Panc1 (cell line): ENCODE data around the gene ZNF521. TPM values are rescaled to one million over a fixed set of nuclear protein-coding genes. Genes with fewer than 3 reads are reported as not detected.

ENCODE experiments used
- ATAC-seq: fragments of 200-7000 bp; cut with Tn5 transposase; 2 replicates; pipeline ENCODE4 v1.9.1; 2020; ENCODE audit warnings: mild to moderate bottlenecking, moderate library complexity
- BruUV-seq: library from RNA; stranded (reverse); fragments of 400-500 nt; replicated peaks from 2 replicates; lab custom pipeline; 2021; lab: Mats Ljungman, UMichigan
- CTCF ChIA-PET: fragments of 300-600 bp; sonication (Branson Sonifier 250); formaldehyde crosslinking; loops from one replicate; lab custom pipeline; 2022; ENCODE audit warnings: antibody characterized with exemption; lab: Charles Lee
- POLR2A ChIA-PET: fragments of 300-600 bp; sonication (Branson Sonifier 250); formaldehyde crosslinking; loops from one replicate; lab custom pipeline; 2022; ENCODE audit warnings: antibody characterized with exemption; lab: Charles Lee
- DNase-seq: peaks from one replicate; pipeline ENCODE4 v3.0.0-alpha.2; 2010; ENCODE audit warnings: low read depth, low spot score
- H3K27ac ChIP-seq: 2 replicates; pipeline ENCODE4 v1.5.1; 2011; ENCODE audit warnings: mild to moderate bottlenecking, low read length, inconsistent platforms
- H3K27me3 ChIP-seq: fragments of 200-500 bp; sonication (Bioruptor generic); 2 replicates; pipeline ENCODE4 v1.6.0; 2014; ENCODE audit warnings: low read length, inconsistent platforms; ENCODE audit not compliant: control insufficient read depth, insufficient read depth
- H3K36me3 ChIP-seq: fragments of 200-500 bp; sonication (Bioruptor generic); 2 replicates; pipeline ENCODE4 v1.5.1; 2014; ENCODE audit warnings: inconsistent platforms, mild to moderate bottlenecking, low read length, moderate library complexity; ENCODE audit not compliant: control insufficient read depth, insufficient read depth
- H3K4me1 ChIP-seq: 2 replicates; pipeline ENCODE4 v1.5.1; 2011; ENCODE audit warnings: inconsistent platforms, mild to moderate bottlenecking, low read length, moderate library complexity; ENCODE audit not compliant: control insufficient read depth, insufficient read depth
- H3K4me3 ChIP-seq, 2 experiments: 2 replicates each; pipeline ENCODE4 v1.5.1; 2011 to 2012; ENCODE audit warnings: low read depth in 2 of 2, low read length in 2 of 2, mild to moderate bottlenecking in 2 of 2, inconsistent platforms in 1 of 2, moderate library complexity in 1 of 2
- H3K9me3 ChIP-seq: fragments of 200-500 bp; sonication (Bioruptor generic); 2 replicates; pipeline ENCODE4 v1.5.1; 2014; ENCODE audit warnings: low read depth, mild to moderate bottlenecking, inconsistent platforms, low read length, moderate library complexity; ENCODE audit not compliant: control insufficient read depth, insufficient read depth
- POLR2AphosphoS5 ChIP-seq: IDR thresholded peaks from 2 replicates; pipeline ENCODE4 v1.6.1; 2012; ENCODE audit warnings: mild to moderate bottlenecking, low read depth, low read length, moderate library complexity
- SIN3A ChIP-seq: IDR thresholded peaks from 2 replicates; pipeline ENCODE4 v1.6.1; 2012; ENCODE audit warnings: low read depth, mild to moderate bottlenecking, low read length, moderate library complexity, borderline replicate concordance; ENCODE audit not compliant: insufficient read depth
- TCF7L2 ChIP-seq: IDR thresholded peaks from 2 replicates; pipeline ENCODE4 v1.6.1; 2011; ENCODE audit warnings: mild to moderate bottlenecking, low read depth, low read length, inconsistent platforms
- in situ Hi-C: cut with HindIII; loops from 2 replicates; pipeline ENCODE4 v1.10.0; 2016; ENCODE audit warnings: low sequenced_read_pairs, low pct_unique_long_range_greater_than_20kb
- intact Hi-C: fragments of 100-400 bp; cut with micrococcal nuclease; formaldehyde crosslinking; loops from one replicate; pipeline ENCODE4 v1.10.0; 2022; ENCODE audit not compliant: unreplicated experiment
- total RNA-seq: library from RNA; stranded (reverse); gene quantifications from one replicate; pipeline ENCODE4 v1.2.1, GENCODE V29; 2021; ENCODE audit not compliant: unreplicated experiment
- TF ChIP-seq, protein P1 (sequence below), 2 experiments: IDR thresholded peaks; 2 replicates each; pipeline ENCODE4 v1.6.1; 2011 to 2012; ENCODE audit warnings: low read depth in 2 of 2, control low read depth in 1 of 2, low read length in 1 of 2, mild to moderate bottlenecking in 1 of 2, moderate library complexity in 1 of 2; ENCODE audit not compliant: insufficient read depth in 1 of 2
- TF ChIP-seq, protein P2 (sequence below): fragments of 450-650 bp; IDR thresholded peaks from 2 replicates; pipeline ENCODE4 v1.5.1; 2017; ENCODE audit warnings: mild to moderate bottlenecking

ZNF521 gene
- total RNA-seq, 1 experiment from 2014 or later = 0.15 TPM

DNA sequence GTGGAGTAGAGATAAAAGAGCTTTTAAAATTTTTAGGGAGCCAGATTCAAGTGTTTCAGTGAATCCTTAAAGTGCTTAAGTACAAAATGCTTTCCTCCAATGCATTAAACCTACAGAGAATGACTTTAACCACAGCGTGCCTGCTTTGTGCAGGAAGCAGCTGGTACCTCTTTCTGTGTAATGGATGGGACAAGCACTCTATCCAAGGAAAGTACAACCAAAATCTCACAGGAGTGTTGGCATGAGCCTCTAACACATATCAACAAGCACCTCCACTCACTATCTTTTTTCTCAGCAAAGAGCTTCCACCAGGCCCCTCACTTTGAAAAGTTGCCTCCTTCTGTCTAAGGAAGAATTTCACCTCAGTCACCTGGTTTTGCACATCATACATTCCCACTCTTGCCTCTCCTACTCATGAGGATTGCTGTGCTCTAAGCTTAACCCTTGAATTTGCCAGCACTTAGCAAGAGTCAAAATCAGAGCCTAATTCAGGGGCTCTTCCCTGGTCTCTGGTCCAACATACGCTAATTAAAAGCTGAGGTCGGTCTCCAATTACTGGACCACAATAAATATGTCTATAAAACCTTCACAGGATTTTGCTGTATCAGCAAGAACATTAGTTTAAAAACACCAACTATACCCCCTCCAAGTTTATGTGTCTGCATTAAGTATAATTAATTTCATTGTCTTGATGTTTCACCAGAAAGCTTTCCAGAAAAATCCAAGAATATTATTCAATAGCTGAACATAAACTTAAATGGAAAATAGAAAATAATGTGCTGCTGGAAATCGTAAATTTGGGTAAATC is 68.9 kb downstream of the ZNF521 start:
- BruUV-seq = no TSS peak
- POLR2A ChIA-PET = no interaction called here
- Histone ChIP-seq H3K9me3 (no peaks in the 10 kb centered on the region), H3K27ac (no peak overlapping the region), H3K27me3 (no peaks in the 10 kb centered on the region), H3K4me3 (no peak overlapping the region), H3K4me1 (no peaks in the 10 kb centered on the region), H3K36me3 (no peaks in the 10 kb centered on the region)
- TF ChIP-seq, protein P1, sequence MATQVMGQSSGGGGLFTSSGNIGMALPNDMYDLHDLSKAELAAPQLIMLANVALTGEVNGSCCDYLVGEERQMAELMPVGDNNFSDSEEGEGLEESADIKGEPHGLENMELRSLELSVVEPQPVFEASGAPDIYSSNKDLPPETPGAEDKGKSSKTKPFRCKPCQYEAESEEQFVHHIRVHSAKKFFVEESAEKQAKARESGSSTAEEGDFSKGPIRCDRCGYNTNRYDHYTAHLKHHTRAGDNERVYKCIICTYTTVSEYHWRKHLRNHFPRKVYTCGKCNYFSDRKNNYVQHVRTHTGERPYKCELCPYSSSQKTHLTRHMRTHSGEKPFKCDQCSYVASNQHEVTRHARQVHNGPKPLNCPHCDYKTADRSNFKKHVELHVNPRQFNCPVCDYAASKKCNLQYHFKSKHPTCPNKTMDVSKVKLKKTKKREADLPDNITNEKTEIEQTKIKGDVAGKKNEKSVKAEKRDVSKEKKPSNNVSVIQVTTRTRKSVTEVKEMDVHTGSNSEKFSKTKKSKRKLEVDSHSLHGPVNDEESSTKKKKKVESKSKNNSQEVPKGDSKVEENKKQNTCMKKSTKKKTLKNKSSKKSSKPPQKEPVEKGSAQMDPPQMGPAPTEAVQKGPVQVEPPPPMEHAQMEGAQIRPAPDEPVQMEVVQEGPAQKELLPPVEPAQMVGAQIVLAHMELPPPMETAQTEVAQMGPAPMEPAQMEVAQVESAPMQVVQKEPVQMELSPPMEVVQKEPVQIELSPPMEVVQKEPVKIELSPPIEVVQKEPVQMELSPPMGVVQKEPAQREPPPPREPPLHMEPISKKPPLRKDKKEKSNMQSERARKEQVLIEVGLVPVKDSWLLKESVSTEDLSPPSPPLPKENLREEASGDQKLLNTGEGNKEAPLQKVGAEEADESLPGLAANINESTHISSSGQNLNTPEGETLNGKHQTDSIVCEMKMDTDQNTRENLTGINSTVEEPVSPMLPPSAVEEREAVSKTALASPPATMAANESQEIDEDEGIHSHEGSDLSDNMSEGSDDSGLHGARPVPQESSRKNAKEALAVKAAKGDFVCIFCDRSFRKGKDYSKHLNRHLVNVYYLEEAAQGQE (IDR thresholded peaks at IDR 0.05; ENCODE audit: insufficient read depth in 1 of 2, low read depth in 2 of 2, low read length in 1 of 2) = no peak
- TF ChIP-seq SIN3A (no peak), POLR2AphosphoS5 (no peak)
- TF ChIP-seq, protein P2, sequence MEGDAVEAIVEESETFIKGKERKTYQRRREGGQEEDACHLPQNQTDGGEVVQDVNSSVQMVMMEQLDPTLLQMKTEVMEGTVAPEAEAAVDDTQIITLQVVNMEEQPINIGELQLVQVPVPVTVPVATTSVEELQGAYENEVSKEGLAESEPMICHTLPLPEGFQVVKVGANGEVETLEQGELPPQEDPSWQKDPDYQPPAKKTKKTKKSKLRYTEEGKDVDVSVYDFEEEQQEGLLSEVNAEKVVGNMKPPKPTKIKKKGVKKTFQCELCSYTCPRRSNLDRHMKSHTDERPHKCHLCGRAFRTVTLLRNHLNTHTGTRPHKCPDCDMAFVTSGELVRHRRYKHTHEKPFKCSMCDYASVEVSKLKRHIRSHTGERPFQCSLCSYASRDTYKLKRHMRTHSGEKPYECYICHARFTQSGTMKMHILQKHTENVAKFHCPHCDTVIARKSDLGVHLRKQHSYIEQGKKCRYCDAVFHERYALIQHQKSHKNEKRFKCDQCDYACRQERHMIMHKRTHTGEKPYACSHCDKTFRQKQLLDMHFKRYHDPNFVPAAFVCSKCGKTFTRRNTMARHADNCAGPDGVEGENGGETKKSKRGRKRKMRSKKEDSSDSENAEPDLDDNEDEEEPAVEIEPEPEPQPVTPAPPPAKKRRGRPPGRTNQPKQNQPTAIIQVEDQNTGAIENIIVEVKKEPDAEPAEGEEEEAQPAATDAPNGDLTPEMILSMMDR = no peak
- DNase-seq = no peak
- no peak for ATAC-seq
- intact Hi-C loops = no loop called here
- CTCF ChIA-PET = interaction anchor here (0.5 kb wide), 1 partner anchor 638 kb away, joined by 5 read pairs; no protein-coding TSS in a partner anchor
- in situ Hi-C loops = no loop called here

DNA sequence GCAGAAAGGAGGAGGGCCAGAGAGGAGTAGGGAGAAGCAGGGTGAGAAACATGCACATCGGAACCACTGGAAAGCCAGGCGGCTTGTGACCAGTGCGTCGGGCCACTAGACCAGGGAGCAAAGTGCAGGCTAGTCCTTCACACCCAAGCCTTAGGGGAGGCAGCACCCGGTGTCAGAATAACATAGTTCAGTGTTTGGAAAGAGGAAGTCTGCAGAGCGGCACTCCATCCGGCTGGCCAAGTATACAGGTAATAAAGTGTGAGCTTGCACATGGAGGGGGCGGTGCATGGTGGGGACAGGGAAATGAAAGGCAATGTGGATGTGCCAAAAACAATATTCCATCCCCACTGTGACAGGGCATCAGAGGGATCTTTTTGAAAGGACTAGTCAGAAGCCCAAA is 69.7 kb downstream of the ZNF521 start:
- H3K4me1 ChIP-seq = no peaks in the 10 kb centered on the region
- no TSS peak for BruUV-seq
- ChIA-PET POLR2A (no interaction called here), CTCF (no interaction called here)
- H3K9me3 ChIP-seq = no peaks in the 10 kb centered on the region
- intact Hi-C loops = no loop called here
- H3K27me3 ChIP-seq = no peaks in the 10 kb centered on the region
- H3K27ac ChIP-seq = no peak overlapping the region
- ATAC-seq (no peak), DNase-seq (no peak)
- in situ Hi-C loops = no loop called here
- TF ChIP-seq TCF7L2 = no peak
- no peak for TF ChIP-seq POLR2AphosphoS5
- TF ChIP-seq, protein P2 = no peak
- no peak for TF ChIP-seq SIN3A
- TF ChIP-seq, protein P1 (IDR thresholded peaks at IDR 0.05; ENCODE audit: insufficient read depth in 1 of 2, low read depth in 2 of 2, low read length in 1 of 2) = no peak
- no peak overlapping the region for H3K4me3 ChIP-seq
- H3K36me3 ChIP-seq = no peaks in the 10 kb centered on the region
